Measurements from ENCODE around the gene HDAC1.
"Not testable (repeated sequence)": the region's sequence is repeated elsewhere in the genome, so short reads cannot be mapped to it uniquely, and the experiment has no call there.

Gene HDAC1
- 77.2 to 174 reads per million in 2 donors for total RNA-seq

- DNase-seq, result peak; percentile 92
Observed at GRCh38 chr1:32291708-32292538, at the start of gene HDAC1. TSS of gene HDAC1 (plus strand) at chr1:32292083. CDS start at chr1:32292170, 87 bp downstream.

GRCh38 chr1:32242341-32242851, 49.5 kb upstream of the HDAC1 start:
- DNase-seq, result no peak

GRCh38 chr1:32246888-32247273, 45.0 kb upstream of the HDAC1 start, which contains the start of gene FAM167B:
TSS of gene FAM167B (plus strand) at chr1:32247222. CDS start at chr1:32247422, 200 bp downstream.
- DNase-seq, result no peak

GRCh38 chr1:32247452-32247851, 44.4 kb upstream of the HDAC1 start:
- no peak for DNase-seq

- peak; percentile 74 for DNase-seq
Observed at GRCh38 chr1:32247983-32248889, 43.6 kb upstream of the HDAC1 start.

GRCh38 chr1:32249831-32250525, 41.9 kb upstream of the HDAC1 start:
- DNase-seq, result peak; percentile 69

GRCh38 chr1:32250893-32251716, 40.8 kb upstream of the HDAC1 start, which contains the start of gene LCK:
TSS of gene LCK (plus strand) at chr1:32251265. CDS start at chr1:32274330, 23,065 bp downstream.
- peak; percentile 48 for DNase-seq

- DNase-seq, result no peak
Observed at GRCh38 chr1:32255072-32256071, 36.5 kb upstream of the HDAC1 start.

GRCh38 chr1:32256473-32257226, 35.2 kb upstream of the HDAC1 start:
- DNase-seq, result no peak

GRCh38 chr1:32257227-32257508, 34.7 kb upstream of the HDAC1 start:
- no peak for DNase-seq

- DNase-seq, result not testable (repeated sequence)
Observed at GRCh38 chr1:32263236-32263593, 28.7 kb upstream of the HDAC1 start.

- DNase-seq, result no peak
Observed at GRCh38 chr1:32263744-32264143, 28.1 kb upstream of the HDAC1 start.

- no peak for DNase-seq
Observed at GRCh38 chr1:32265846-32266245, 26.0 kb upstream of the HDAC1 start.

GRCh38 chr1:32266921-32267591, 24.8 kb upstream of the HDAC1 start:
- DNase-seq, result no peak

GRCh38 chr1:32269744-32270143, 22.1 kb upstream of the HDAC1 start:
- DNase-seq, result no peak

- no peak for DNase-seq
Observed at GRCh38 chr1:32272557-32273390, 19.1 kb upstream of the HDAC1 start.

GRCh38 chr1:32273391-32274208, 18.3 kb upstream of the HDAC1 start:
- DNase-seq, result peak; percentile 70
